WTC11 (cell line): ENCODE measurements around the gene COL2A1. TPM values are rescaled to one million over a fixed set of nuclear protein-coding genes. Genes with fewer than 3 reads are reported as not detected.

Experiments
- ATAC-seq: fragments of 200-7000 bp; cut with Tn5 transposase; 2 replicates; pipeline ENCODE4 v1.10.0; 2021; ENCODE audit warnings: mild to moderate bottlenecking, moderate library complexity
- CTCF ChIA-PET: fragments of 300-600 bp; sonication (Branson Sonifier 250); formaldehyde crosslinking; loops from one replicate; lab custom pipeline; 2021; ENCODE audit warnings: antibody characterized with exemption; lab: Charles Lee
- POLR2A ChIA-PET: fragments of 350-600 bp; sonication (Branson Sonifier 250); formaldehyde crosslinking; loops from one replicate; lab custom pipeline; 2021; ENCODE audit warnings: antibody characterized with exemption; lab: Charles Lee
- DNase-seq: peaks from one replicate; pipeline ENCODE4 v3.0.0; 2021; ENCODE audit warnings: low spot score
- H3K27ac Mint-ChIP-seq: 2 replicates; pipeline ENCODE4 v1.8.0; 2021; ENCODE audit warnings: mixed read lengths
- H3K27me3 Mint-ChIP-seq: 2 replicates; pipeline ENCODE4 v1.8.0; 2021; ENCODE audit warnings: low read depth, mild to moderate bottlenecking, moderate library complexity, mixed read lengths
- H3K36me3 Mint-ChIP-seq: 2 replicates; pipeline ENCODE4 v1.8.0; 2021; ENCODE audit warnings: mixed read lengths
- H3K4me1 Mint-ChIP-seq: 2 replicates; pipeline ENCODE4 v1.8.0; 2022; ENCODE audit warnings: mixed read lengths
- H3K4me3 Mint-ChIP-seq: 2 replicates; pipeline ENCODE4 v1.8.0; 2021; ENCODE audit warnings: mild to moderate bottlenecking, moderate library complexity, mixed read lengths
- H3K9me3 Mint-ChIP-seq: 2 replicates; pipeline ENCODE4 v1.8.0; 2021; ENCODE audit warnings: mixed read lengths
- AR ChIP-seq: fragments of 250-450 bp; sonication (Bioruptor Pico); IDR thresholded peaks from 2 replicates; pipeline ENCODE4 v1.9.0; 2021; ENCODE audit warnings: mild to moderate bottlenecking
- E2F1 ChIP-seq: sonication (generic); formaldehyde crosslinking; IDR thresholded peaks from 2 replicates; pipeline ENCODE4 v1.8.0; 2022; ENCODE audit warnings: mild to moderate bottlenecking, missing genetic modification reagents
- E2F4 ChIP-seq: sonication (generic); formaldehyde crosslinking; IDR thresholded peaks from 2 replicates; pipeline ENCODE4 v1.8.1; 2022; ENCODE audit warnings: low read depth, mild to moderate bottlenecking, moderate library complexity, missing genetic modification reagents, borderline replicate concordance
- ESRRA ChIP-seq: sonication (generic); formaldehyde crosslinking; IDR thresholded peaks from 2 replicates; pipeline ENCODE4 v1.8.1; 2022; ENCODE audit warnings: mild to moderate bottlenecking, missing genetic modification reagents, borderline replicate concordance
- FOXJ3 ChIP-seq: sonication (generic); formaldehyde crosslinking; IDR thresholded peaks from 2 replicates; pipeline ENCODE4 v1.9.0; 2021; ENCODE audit warnings: missing genetic modification reagents, mild to moderate bottlenecking, borderline replicate concordance
- FOXP1 ChIP-seq: sonication (generic); formaldehyde crosslinking; IDR thresholded peaks from 2 replicates; pipeline ENCODE4 v1.8.0; 2022; ENCODE audit warnings: missing genetic modification reagents, mild to moderate bottlenecking, moderate library complexity, borderline replicate concordance
- HMGA2 ChIP-seq: fragments of 250-450 bp; sonication (Bioruptor Pico); IDR thresholded peaks from 2 replicates; pipeline ENCODE4 v1.4.0; 2021; ENCODE audit warnings: mild to moderate bottlenecking, moderate library complexity
- MLX ChIP-seq: sonication (generic); formaldehyde crosslinking; IDR thresholded peaks from 2 replicates; pipeline ENCODE4 v1.8.1; 2023; ENCODE audit warnings: mild to moderate bottlenecking, missing genetic modification reagents, moderate library complexity
- MYBL2 ChIP-seq: sonication (generic); formaldehyde crosslinking; IDR thresholded peaks from 2 replicates; pipeline ENCODE4 v1.8.1; 2023; ENCODE audit warnings: mild to moderate bottlenecking, moderate library complexity, missing genetic modification reagents
- NFYB ChIP-seq: sonication (generic); formaldehyde crosslinking; conservative IDR thresholded peaks from 2 replicates; pipeline ENCODE4 v1.8.0; 2022; ENCODE audit warnings: low read depth, missing genetic modification reagents
- NR1H2 ChIP-seq: sonication (generic); formaldehyde crosslinking; IDR thresholded peaks from 2 replicates; pipeline ENCODE4 v1.9.0; 2021; ENCODE audit warnings: mild to moderate bottlenecking, moderate library complexity, missing genetic modification reagents
- PRRX2 ChIP-seq: fragments of 250-450 bp; sonication (Bioruptor Pico); IDR thresholded peaks from 2 replicates; pipeline ENCODE4 v1.8.0; 2021; ENCODE audit warnings: mild to moderate bottlenecking
- SMAD3 ChIP-seq: sonication (generic); formaldehyde crosslinking; IDR thresholded peaks from 2 replicates; pipeline ENCODE4 v1.8.0; 2022; ENCODE audit warnings: missing genetic modification reagents, mild to moderate bottlenecking, borderline replicate concordance
- USF2 ChIP-seq: sonication (generic); formaldehyde crosslinking; IDR thresholded peaks from 2 replicates; pipeline ENCODE4 v1.8.1; 2023; ENCODE audit warnings: mild to moderate bottlenecking, missing genetic modification reagents, moderate library complexity
- ZMAT4 ChIP-seq: fragments of 250-450 bp; sonication (Bioruptor Pico); IDR thresholded peaks from 2 replicates; pipeline ENCODE4 v1.9.0; 2021; ENCODE audit warnings: mild to moderate bottlenecking
- ZNF232 ChIP-seq: sonication (generic); formaldehyde crosslinking; IDR thresholded peaks from 2 replicates; pipeline ENCODE4 v1.8.0; 2022; ENCODE audit warnings: mild to moderate bottlenecking, missing genetic modification reagents
- ZNF281 ChIP-seq: sonication (generic); formaldehyde crosslinking; IDR thresholded peaks from 2 replicates; pipeline ENCODE4 v1.8.0; 2023; ENCODE audit warnings: mild to moderate bottlenecking, missing genetic modification reagents
- ZNF317 ChIP-seq: sonication (generic); formaldehyde crosslinking; IDR thresholded peaks from 2 replicates; pipeline ENCODE4 v1.8.1; 2023; ENCODE audit warnings: low read depth, mild to moderate bottlenecking, moderate library complexity, missing genetic modification reagents, borderline replicate concordance
- total RNA-seq: library from RNA; stranded (reverse); gene quantifications from 3 replicates; pipeline ENCODE4 v1.2.3, GENCODE V29; 2021

The COL2A1 gene
- total RNA-seq, 1 experiment from 2014 or later: 20.9 TPM

- POLR2A ChIA-PET: no interaction called here
- H3K4me3 Mint-ChIP-seq: no peak overlapping the region
- peaks cover 28% of the 10 kb centered on the region for H3K4me1 Mint-ChIP-seq
- no peak overlapping the region for H3K27ac Mint-ChIP-seq
- no peaks in the 10 kb centered on the region for H3K36me3 Mint-ChIP-seq
- no peak for TF ChIP-seq FOXP1
- TF ChIP-seq ESRRA (CRISPR knock-in tag): no peak
- TF ChIP-seq FOXJ3 (CRISPR knock-in tag): no peak
- TF ChIP-seq E2F1 (CRISPR knock-in tag): no peak
- TF ChIP-seq MLX (CRISPR knock-in tag): no peak
- TF ChIP-seq HMGA2 (CRISPR knock-in tag): no peak
- TF ChIP-seq ZNF281 (CRISPR knock-in tag): no peak
- no peak for TF ChIP-seq NR1H2 (CRISPR knock-in tag)
- TF ChIP-seq ZMAT4 (CRISPR knock-in tag): no peak
- TF ChIP-seq E2F4 (CRISPR knock-in tag): no peak
- no peak for TF ChIP-seq SMAD3 (CRISPR knock-in tag)
- TF ChIP-seq AR (CRISPR knock-in tag): no peak
- TF ChIP-seq NFYB: no peak
- TF ChIP-seq PRRX2 (CRISPR knock-in tag): no peak
- TF ChIP-seq USF2: no peak
- TF ChIP-seq MYBL2 (CRISPR knock-in tag): no peak
- TF ChIP-seq ZNF232: no peak
- no peak for TF ChIP-seq ZNF317 (CRISPR knock-in tag)
- H3K9me3 Mint-ChIP-seq: no peaks in the 10 kb centered on the region
- ATAC-seq (no peak), DNase-seq (no peak)
- H3K27me3 Mint-ChIP-seq: peaks cover 100% of the 10 kb centered on the region
- CTCF ChIA-PET: no interaction called here
Measured at GRCh38 chr12:48007206-48007605, 2.9 kb upstream of the COL2A1 start.
